H9 (cell line): ENCODE measurements around the gene CD164L2. TPM values are rescaled to one million over a fixed set of nuclear protein-coding genes. Genes with fewer than 3 reads are reported as not detected.

Source experiments
- DNase-seq: peaks from one replicate; pipeline ENCODE4 v3.0.0-alpha.2; 2017
- H2AFZ ChIP-seq: one replicate; pipeline ENCODE4 v1.6.1; 2013; ENCODE audit warnings: mild to moderate bottlenecking, low read length, control low read depth, moderate library complexity
- H2AK5ac ChIP-seq: 2 replicates; pipeline ENCODE4 v1.6.1; 2013; ENCODE audit warnings: low read length, control low read depth, mixed read lengths; ENCODE audit not compliant: insufficient read length
- H2BK120ac ChIP-seq: one replicate; pipeline ENCODE4 v1.6.1; 2013; ENCODE audit warnings: low read depth, mild to moderate bottlenecking, low read length, control low read depth, inconsistent platforms; ENCODE audit not compliant: poor library complexity, severe bottlenecking
- H2BK12ac ChIP-seq: 2 replicates; pipeline ENCODE4 v1.6.1; 2013; ENCODE audit warnings: low read length, control low read depth, mixed read lengths, low read depth; ENCODE audit not compliant: insufficient read length
- H2BK15ac ChIP-seq: 2 replicates; pipeline ENCODE4 v1.6.1; 2013; ENCODE audit warnings: low read depth, low read length, control low read depth
- H2BK20ac ChIP-seq: one replicate; pipeline ENCODE4 v1.6.1; 2013; ENCODE audit warnings: low read depth, mild to moderate bottlenecking, low read length, control low read depth, inconsistent platforms; ENCODE audit not compliant: poor library complexity, severe bottlenecking
- H2BK5ac ChIP-seq: 2 replicates; pipeline ENCODE4 v1.6.1; 2013; ENCODE audit warnings: low read length, control low read depth, mixed read lengths; ENCODE audit not compliant: insufficient read length
- H3K14ac ChIP-seq: 2 replicates; pipeline ENCODE4 v1.6.1; 2013; ENCODE audit warnings: low read length, control low read depth; ENCODE audit not compliant: insufficient read depth
- H3K18ac ChIP-seq: 2 replicates; pipeline ENCODE4 v1.6.1; 2013; ENCODE audit warnings: low read depth, mild to moderate bottlenecking, mixed read lengths, low read length, control low read depth; ENCODE audit not compliant: insufficient read length
- H3K23ac ChIP-seq: 2 replicates; pipeline ENCODE4 v1.6.1; 2013; ENCODE audit warnings: low read length, control low read depth, mixed read lengths, low read depth; ENCODE audit not compliant: insufficient read length
- H3K23me2 ChIP-seq: 2 replicates; pipeline ENCODE4 v1.6.1; 2013; ENCODE audit warnings: low read depth, mild to moderate bottlenecking, mixed read lengths, low read length, control low read depth; ENCODE audit not compliant: insufficient read length, poor library complexity, severe bottlenecking
- H3K27ac ChIP-seq: 2 replicates; pipeline ENCODE4 v1.5.1; 2013; ENCODE audit warnings: low read length, control low read depth, mixed read lengths, low read depth; ENCODE audit not compliant: insufficient read length
- H3K27me3 ChIP-seq: 2 replicates; pipeline ENCODE4 v1.6.1; 2013; ENCODE audit warnings: low read length, control low read depth, inconsistent platforms; ENCODE audit not compliant: insufficient read depth
- H3K4ac ChIP-seq: 2 replicates; pipeline ENCODE4 v1.6.1; 2013; ENCODE audit warnings: low read depth, mild to moderate bottlenecking, control low read depth, inconsistent platforms, low read length, moderate library complexity
- H3K4me1 ChIP-seq: 2 replicates; pipeline ENCODE4 v1.6.1; 2013; ENCODE audit warnings: low read length, control low read depth, inconsistent platforms; ENCODE audit not compliant: insufficient read depth
- H3K4me2 ChIP-seq: 2 replicates; pipeline ENCODE4 v1.6.1; 2013; ENCODE audit warnings: low read length, control low read depth, mixed read lengths; ENCODE audit not compliant: insufficient read length, insufficient read depth
- H3K56ac ChIP-seq: 2 replicates; pipeline ENCODE4 v1.6.1; 2013; ENCODE audit warnings: low read depth, mild to moderate bottlenecking, mixed read lengths, low read length, control low read depth; ENCODE audit not compliant: insufficient read length
- H3K79me1 ChIP-seq: 2 replicates; pipeline ENCODE4 v1.6.1; 2013; ENCODE audit warnings: low read depth, mild to moderate bottlenecking, moderate library complexity, low read length, control low read depth, inconsistent platforms; ENCODE audit not compliant: insufficient read depth, poor library complexity, severe bottlenecking
- H3K79me2 ChIP-seq: 2 replicates; pipeline ENCODE4 v1.6.1; 2013; ENCODE audit warnings: low read length, control low read depth, inconsistent platforms; ENCODE audit not compliant: insufficient read depth
- H3K9ac ChIP-seq: 2 replicates; pipeline ENCODE4 v1.6.1; 2013; ENCODE audit warnings: low read length, control low read depth, mixed read lengths; ENCODE audit not compliant: insufficient read length; ENCODE audit errors: extremely low read depth
- H3K9me3 ChIP-seq: one replicate; pipeline ENCODE4 v1.6.1; 2013; ENCODE audit warnings: low read depth, low read length, inconsistent platforms; ENCODE audit not compliant: control insufficient read depth
- H3T11ph ChIP-seq: one replicate; pipeline ENCODE4 v1.6.1; 2013; ENCODE audit warnings: mild to moderate bottlenecking, low read length, control low read depth, inconsistent platforms
- H4K20me1 ChIP-seq: one replicate; pipeline ENCODE4 v1.6.1; 2013; ENCODE audit not compliant: control insufficient read depth, insufficient read length, insufficient read depth
- H4K5ac ChIP-seq: 2 replicates; pipeline ENCODE4 v1.6.1; 2013; ENCODE audit warnings: low read depth, mild to moderate bottlenecking, mixed read lengths, low read length, control low read depth; ENCODE audit not compliant: insufficient read length
- H4K8ac ChIP-seq: replicated peaks from 2 replicates; pipeline ENCODE4 v1.6.1; 2013; ENCODE audit warnings: low read length, control low read depth, mixed read lengths, low read depth; ENCODE audit not compliant: insufficient read length
- H4K91ac ChIP-seq: 2 replicates; pipeline ENCODE4 v1.6.1; 2013; ENCODE audit warnings: low read depth, mild to moderate bottlenecking, moderate library complexity, mixed read lengths, low read length, control low read depth; ENCODE audit not compliant: insufficient read length
- H3K27ac Mint-ChIP-seq, 3 experiments: 2 replicates in 2 of 3; 3 replicates in 1 of 3; pipeline ENCODE4 v1.8.0; 2020 to 2021; ENCODE audit warnings: mixed read lengths in 3 of 3, mild to moderate bottlenecking in 1 of 3, moderate library complexity in 1 of 3
- H3K27me3 Mint-ChIP-seq: 2 replicates; pipeline ENCODE4 v1.8.0; 2021; ENCODE audit warnings: low read depth, mild to moderate bottlenecking, moderate library complexity, mixed read lengths
- H3K36me3 Mint-ChIP-seq, 3 experiments: 2 replicates in 2 of 3; 3 replicates in 1 of 3; pipeline ENCODE4 v1.8.0; 2020 to 2021; ENCODE audit warnings: low read depth in 3 of 3, mixed read lengths in 3 of 3; ENCODE audit not compliant: insufficient read depth in 1 of 3
- H3K4me1 Mint-ChIP-seq, 2 experiments: 2 replicates each; pipeline ENCODE4 v1.8.0; 2020; ENCODE audit warnings: mixed read lengths in 2 of 2
- H3K4me3 Mint-ChIP-seq, 2 experiments: 2 replicates in 1 of 2; 3 replicates in 1 of 2; pipeline ENCODE4 v1.8.0; 2020 to 2021; ENCODE audit warnings: mild to moderate bottlenecking in 2 of 2, mixed read lengths in 2 of 2, moderate library complexity in 1 of 2
- H3K9me3 Mint-ChIP-seq, 2 experiments: 2 replicates in 1 of 2; 3 replicates in 1 of 2; pipeline ENCODE4 v1.8.0; 2020; ENCODE audit warnings: mild to moderate bottlenecking in 2 of 2, mixed read lengths in 2 of 2, moderate library complexity in 1 of 2
- CTCF ChIP-seq: fragments of 200-600 bp; sonication (generic); conservative IDR thresholded peaks from 3 replicates; pipeline ENCODE4 v1.8.0; 2021; ENCODE audit warnings: antibody characterized with exemption, mild to moderate bottlenecking
- WGBS: extraction: QIAGEN DNeasy Blood & Tissue Kit; methylation state at CpG from one replicate; pipeline ENCODE4 v1.1.7; 2013; ENCODE audit warnings: missing lambda C conversion rate, low lambda C conversion rate, mixed read lengths; ENCODE audit not compliant: insufficient read length; ENCODE audit errors: extremely low coverage; 5-methylcytosine and 5-hydroxymethylcytosine counted together
- total RNA-seq: library from RNA; stranded (reverse); gene quantifications from 2 replicates; pipeline ENCODE4 v1.2.1, GENCODE V29; 2021

CD164L2 gene
- total RNA-seq, 1 experiment from 2014 or later: 1.2 TPM

- WGBS: no CpG with 5 or more reads among the region's 40 CpGs
- Mint-ChIP-seq H3K27me3 (peaks cover 56% of the 10 kb centered on the region), H3K9me3 (no peaks in the 10 kb centered on the region; a peak in 1 of 5 replicates), H3K36me3 (peaks cover 0 to 13% (median 3%) of the 10 kb centered on the region in 3 experiments; a peak in 4 of 7 replicates), H3K4me1 (peaks cover 12 to 25% of the 10 kb centered on the region in 2 experiments), H3K27ac (no peak overlapping the region), H3K4me3 (peak overlapping the region in 1 of 2 experiments; percentile 46; a peak in 2 of 5 replicates)
- Histone ChIP-seq H3T11ph (no peak overlapping the region), H3K4ac (no peak overlapping the region), H4K8ac (no peak overlapping the region), H2BK5ac (no peak overlapping the region), H4K5ac (no peak overlapping the region), H3K4me1 (peaks cover 3% of the 10 kb centered on the region; the same call in 1 of the 2 replicates), H3K56ac (no peak overlapping the region), H3K79me2 (no peaks in the 10 kb centered on the region), H3K9me3 (no peaks in the 10 kb centered on the region), H3K79me1 (no peaks in the 10 kb centered on the region), H3K23me2 (peaks cover 13% of the 10 kb centered on the region), H3K4me2 (peak overlapping the region; percentile 23), H2BK20ac (no peak overlapping the region), H4K91ac (no peak overlapping the region), H2AFZ (no peak overlapping the region), H3K23ac (no peak overlapping the region), H3K14ac (no peak overlapping the region), H2BK12ac (no peak overlapping the region), H3K27me3 (peaks cover 19% of the 10 kb centered on the region; the same call in 1 of the 2 replicates), H3K9ac (no peak overlapping the region), H3K18ac (no peak overlapping the region), H3K27ac (no peak overlapping the region), H2BK15ac (no peak overlapping the region), H4K20me1 (peaks cover 4% of the 10 kb centered on the region), H2AK5ac (no peak overlapping the region), H2BK120ac (no peak overlapping the region)
- DNase-seq: peak; percentile 94
- TF ChIP-seq CTCF: peak; percentile 99
These were observed 25.7 kb downstream of the CD164L2 start for GRCh38 chr1:27357281-27358037.
